Left renal cortex interstitium (tissue), 4 donors: ENCODE data around the gene ADGRL3. TPM values are rescaled to one million over a fixed set of nuclear protein-coding genes. Genes with fewer than 3 reads are reported as not detected.
"Not testable (repeated sequence)": the region's sequence is repeated elsewhere in the genome, so short reads cannot be mapped to it uniquely, and the experiment has no call there.

Experiments used
- DNase-seq, 4 donors: peaks; one replicate each; pipeline ENCODE4 v3.0.0-alpha.2; 2013; ENCODE audit warnings: low read depth in 4 of 4, low spot score in 2 of 4, missing footprints in 1 of 4
- polyA plus RNA-seq, 4 donors: library from polyadenylated mRNA; unstranded; fragments of 120-200 nt; gene quantifications; one replicate each; pipeline ENCODE4 v1.2.1, GENCODE V29; 2013; ENCODE audit not compliant: insufficient read length in 4 of 4

ADGRL3 gene
- polyA plus RNA-seq, 4 donors: 23.7 to 27.9 (median 24.9) TPM

GRCh38 chr4:61336488-61336887 is 136.4 kb downstream of the ADGRL3 start:
- DNase-seq: no peak

- DNase-seq: no peak
These were observed 136.8 kb downstream of the ADGRL3 start for GRCh38 chr4:61336916-61337315.

GRCh38 chr4:61342061-61342460 is 141.9 kb downstream of the ADGRL3 start:
- no peak for DNase-seq

- DNase-seq: no peak
These were observed 150.8 kb downstream of the ADGRL3 start for GRCh38 chr4:61350932-61351331.

DNA sequence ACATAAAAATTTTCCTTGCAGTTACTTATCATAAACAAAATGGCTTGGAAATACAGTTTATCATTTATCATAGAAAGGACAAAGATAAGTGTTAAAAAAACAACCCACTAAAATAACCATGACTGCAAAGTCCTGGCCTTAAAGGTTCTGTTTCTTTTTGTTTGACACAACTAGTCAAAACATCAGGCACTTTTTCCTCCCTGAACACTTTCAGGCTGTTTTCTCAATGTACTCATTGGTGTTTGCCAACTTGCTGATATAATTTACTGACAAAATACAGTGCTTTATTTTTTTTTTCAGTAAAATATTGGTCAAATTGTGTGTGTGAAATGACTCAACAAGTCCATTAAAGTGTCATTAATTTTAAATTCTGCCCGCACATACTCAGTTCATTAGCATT is 156.6 kb downstream of the ADGRL3 start:
- DNase-seq: no peak

- DNase-seq: no peak
These were observed 159.2 kb downstream of the ADGRL3 start for GRCh38 chr4:61359301-61359700.

- not testable (repeated sequence) for DNase-seq
These were observed 172.7 kb downstream of the ADGRL3 start for GRCh38 chr4:61372817-61373216.

GRCh38 chr4:61373901-61374440 is 173.8 kb downstream of the ADGRL3 start:
- no peak for DNase-seq

- DNase-seq: no peak
These were observed 174.3 kb downstream of the ADGRL3 start for GRCh38 chr4:61374447-61374891.

DNA sequence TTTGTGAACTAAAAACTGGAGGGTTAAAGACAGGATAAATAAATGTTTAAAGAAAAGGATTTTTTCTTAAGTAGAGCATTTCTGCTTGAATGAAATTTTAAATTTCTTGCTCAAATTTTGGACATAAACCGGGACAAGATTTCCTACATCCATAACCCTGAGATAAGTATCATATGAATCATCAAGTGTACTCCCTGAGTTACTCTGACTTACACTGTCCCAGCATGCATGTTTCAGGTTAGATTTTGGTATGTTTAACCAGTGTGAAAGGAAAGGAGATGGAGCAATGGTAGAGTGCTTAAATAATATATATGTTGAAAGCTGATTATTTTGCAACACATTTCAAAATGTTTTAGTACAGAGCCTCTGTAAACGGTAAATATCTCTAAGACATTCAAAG is 175.2 kb downstream of the ADGRL3 start:
- DNase-seq: no peak

DNA sequence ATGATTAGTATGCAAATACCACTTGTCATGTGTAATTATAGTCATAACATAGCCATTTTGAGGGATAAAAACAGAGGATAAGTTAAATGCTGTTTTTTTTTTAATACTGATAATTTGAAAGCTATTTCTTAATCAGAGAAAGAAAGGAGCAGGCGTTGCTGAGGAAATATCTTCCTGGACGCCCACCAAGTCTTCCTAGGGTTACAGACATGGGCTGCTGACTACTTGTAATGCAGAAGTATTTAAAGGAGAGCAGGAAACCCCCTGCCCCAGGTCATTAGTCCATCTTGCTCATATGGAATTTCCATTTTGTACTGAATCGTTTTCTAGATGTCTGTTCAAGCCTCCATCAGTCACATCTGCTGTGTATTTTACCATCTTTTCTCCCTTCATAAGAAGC is 176.2 kb downstream of the ADGRL3 start:
- DNase-seq: no peak

GRCh38 chr4:61379406-61379805 is 179.3 kb downstream of the ADGRL3 start:
- no peak for DNase-seq

DNA sequence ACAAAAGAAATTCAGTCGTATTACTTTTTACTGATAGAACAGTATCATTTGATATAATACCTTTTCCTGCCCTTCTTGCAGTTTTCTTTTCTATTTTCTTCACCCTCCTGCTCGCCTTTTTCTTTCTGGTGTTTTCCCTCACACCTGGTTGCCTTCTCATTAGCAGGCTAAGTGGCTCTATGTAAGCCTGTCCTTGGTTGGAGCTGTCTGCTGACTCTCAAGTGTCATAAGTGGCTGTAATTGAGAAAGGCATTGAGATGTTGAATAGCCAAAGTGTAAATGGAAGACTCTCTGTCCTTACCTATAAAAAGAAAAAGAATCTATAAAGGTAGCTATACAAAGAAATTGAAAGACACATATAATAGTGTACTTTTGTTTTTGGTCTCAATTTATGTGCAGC is 180.7 kb downstream of the ADGRL3 start:
- no peak for DNase-seq

GRCh38 chr4:61385256-61385655 is 185.1 kb downstream of the ADGRL3 start:
- no peak for DNase-seq

DNA sequence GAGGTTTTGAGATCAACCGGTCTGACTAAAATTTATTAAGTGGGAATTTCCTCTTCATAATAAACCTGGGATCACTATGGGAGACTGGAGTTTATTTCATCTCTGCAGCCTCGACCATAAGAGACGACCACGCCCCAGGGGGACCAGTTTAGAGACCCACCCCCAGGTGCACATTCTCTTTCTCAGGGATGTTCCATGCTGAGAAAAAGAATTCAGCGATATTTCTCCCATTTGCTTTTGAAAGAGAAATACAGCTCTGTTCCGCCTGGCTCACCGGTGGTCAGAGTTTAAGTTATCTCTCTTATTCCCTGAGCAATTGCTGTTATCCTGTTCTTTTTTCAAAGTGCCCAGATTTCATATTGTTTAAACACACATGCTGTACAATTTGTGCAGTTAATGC is 187.2 kb downstream of the ADGRL3 start:
- not testable (repeated sequence) for DNase-seq

DNA sequence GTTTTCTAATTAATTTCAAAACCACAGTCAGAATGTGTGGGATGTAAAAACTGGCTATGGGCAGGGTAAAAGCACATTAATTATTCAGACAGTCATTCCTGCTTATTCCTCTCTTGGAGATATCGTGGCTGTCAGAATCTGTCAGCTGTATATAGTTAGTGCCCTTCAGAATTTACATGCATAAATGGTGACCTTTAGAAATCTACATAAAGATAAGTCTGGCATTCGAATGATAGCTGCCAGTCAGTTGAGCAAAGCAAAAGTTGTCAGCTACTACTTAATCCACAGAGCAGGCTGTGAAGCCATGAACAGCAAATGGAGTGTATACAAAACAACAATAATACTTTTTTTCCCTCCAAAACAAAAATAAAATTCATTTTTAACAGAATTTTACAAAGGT is 189.5 kb downstream of the ADGRL3 start:
- no peak for DNase-seq

- no peak for DNase-seq
These were observed 195.6 kb downstream of the ADGRL3 start for GRCh38 chr4:61395754-61396153.

DNA sequence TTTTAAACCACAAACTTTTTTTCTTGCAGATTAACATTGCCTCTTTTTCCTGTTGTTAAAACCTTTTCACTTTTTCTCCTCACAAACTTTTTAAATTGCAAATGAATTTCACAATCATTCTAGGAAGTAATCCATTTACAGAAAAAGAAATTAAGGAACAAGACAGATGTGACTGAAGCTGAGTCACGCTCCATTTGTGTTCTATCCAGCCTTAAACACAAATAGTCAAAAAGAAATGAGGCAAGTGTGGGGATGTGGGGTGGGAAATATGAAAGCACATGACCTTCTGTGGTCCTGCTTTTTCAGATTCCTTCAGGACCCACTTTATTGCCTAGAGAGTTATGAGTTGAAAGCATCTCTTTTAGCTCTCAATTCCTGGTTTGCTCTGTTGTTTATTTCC is 197.0 kb downstream of the ADGRL3 start:
- no peak for DNase-seq

- no peak for DNase-seq
These were observed 200.4 kb downstream of the ADGRL3 start for GRCh38 chr4:61400439-61401038.

- DNase-seq: no peak
These were observed 201.6 kb downstream of the ADGRL3 start for GRCh38 chr4:61401771-61402170.

DNA sequence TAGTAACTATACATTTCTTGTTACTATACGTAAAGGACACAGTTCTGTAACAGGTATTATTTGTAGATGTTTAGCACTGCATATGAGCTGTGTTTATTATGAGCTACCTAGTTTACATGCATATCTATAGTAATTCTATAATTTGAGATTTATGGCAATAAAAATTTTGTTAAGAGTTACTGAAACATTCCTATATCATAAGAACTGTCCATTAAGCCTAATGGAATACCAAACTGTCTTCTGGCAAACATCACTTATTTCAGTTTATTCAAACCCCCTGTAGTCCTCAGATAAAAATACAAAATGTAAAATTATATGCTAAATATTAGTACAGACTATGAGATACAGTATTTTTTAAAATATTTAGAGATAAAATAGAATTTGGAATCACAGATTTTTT is 205.2 kb downstream of the ADGRL3 start:
- no peak for DNase-seq

DNA sequence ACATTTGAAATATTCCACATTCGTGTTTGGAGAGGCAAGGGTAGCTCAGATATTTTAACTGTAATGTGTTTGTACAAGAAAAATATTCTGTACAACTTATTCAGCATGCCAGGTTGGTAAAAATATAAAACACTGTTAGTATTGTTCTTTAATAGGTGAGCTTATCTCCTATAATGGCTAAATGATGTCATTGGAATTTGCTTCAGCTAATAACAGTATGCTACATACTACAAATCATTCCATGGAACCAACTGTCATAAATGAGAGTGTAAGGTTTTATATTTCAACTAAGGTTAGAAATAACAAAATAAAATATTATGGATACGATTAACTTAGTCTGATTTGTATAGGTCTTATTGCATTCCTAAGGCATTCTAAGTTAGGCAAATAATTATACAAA is 206.6 kb downstream of the ADGRL3 start:
- DNase-seq: no peak
